Head of caudate nucleus (tissue), 42 donors: Measurements from ENCODE around the gene RSL1D1.
"Not testable (repeated sequence)": the region's sequence is repeated elsewhere in the genome, so short reads cannot be mapped to it uniquely, and the experiment has no call there.

Experiments used
- DNase-seq, 42 donors: peaks; one replicate each; pipeline versions ENCODE4 v3.0.0 to v3.0.0-alpha.2; 2020 to 2021; ENCODE audit warnings: mixed read lengths in 7 of 42
- intact Hi-C: fragments of 100-400 bp; cut with DNase I; formaldehyde crosslinking; loops from one replicate; pipeline ENCODE4 v1.15.0; 2022

The RSL1D1 gene

GRCh38 chr16:11852092-11852809 is 909 bp upstream of the RSL1D1 start:
- DNase-seq, result peak in 2 of 42 donors; percentile 5 to 25
- intact Hi-C loops, result loop anchor here (5.0 kb wide), 1 partner anchor 65 kb away; the partner anchor contains the start of gene GSPT1

DNA sequence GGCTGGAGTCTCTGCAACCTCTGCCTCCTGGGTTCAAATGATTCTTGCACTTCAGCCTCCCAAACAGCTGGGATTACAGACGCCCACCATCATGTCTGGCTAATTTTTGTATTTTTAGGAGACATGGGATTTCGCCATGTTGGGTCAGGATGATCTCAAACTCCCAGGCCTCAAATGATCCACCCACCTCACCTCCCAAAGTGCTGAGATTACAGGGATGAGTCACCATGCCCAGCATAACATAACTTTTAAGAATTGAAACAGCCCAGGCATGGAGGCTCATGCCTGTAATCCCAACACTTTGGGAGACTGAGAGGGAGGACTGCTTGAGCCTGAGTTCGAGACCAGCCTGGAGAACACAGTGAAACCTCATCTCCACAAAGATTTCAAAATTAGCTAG is 2.5 kb downstream of the RSL1D1 start:
- no peak for DNase-seq

DNA sequence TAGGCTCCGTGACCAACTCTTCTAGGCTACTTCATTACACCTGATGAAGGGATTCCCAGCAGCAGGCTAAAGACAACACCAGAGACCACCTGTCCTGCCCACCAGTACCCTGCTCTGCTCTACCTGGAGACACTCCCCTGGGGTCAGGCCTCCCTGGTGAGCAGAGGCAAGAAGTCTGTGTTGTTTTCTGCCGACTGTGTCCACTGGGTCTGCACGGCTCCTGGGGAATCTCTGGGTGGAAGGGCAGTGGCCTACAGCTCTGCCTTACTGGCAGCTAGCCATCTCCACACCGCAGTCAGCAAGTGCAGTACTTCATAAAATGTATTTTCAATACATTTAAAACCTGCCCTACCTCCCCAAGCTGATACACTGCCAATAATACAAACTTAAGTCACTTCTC is 6.8 kb downstream of the RSL1D1 start:
- DNase-seq, result no peak
- intact Hi-C loops, result no loop called here

More for the DNA sequence above, 2.5 kb downstream of the RSL1D1 start:
- intact Hi-C loops, result no loop called here

DNA sequence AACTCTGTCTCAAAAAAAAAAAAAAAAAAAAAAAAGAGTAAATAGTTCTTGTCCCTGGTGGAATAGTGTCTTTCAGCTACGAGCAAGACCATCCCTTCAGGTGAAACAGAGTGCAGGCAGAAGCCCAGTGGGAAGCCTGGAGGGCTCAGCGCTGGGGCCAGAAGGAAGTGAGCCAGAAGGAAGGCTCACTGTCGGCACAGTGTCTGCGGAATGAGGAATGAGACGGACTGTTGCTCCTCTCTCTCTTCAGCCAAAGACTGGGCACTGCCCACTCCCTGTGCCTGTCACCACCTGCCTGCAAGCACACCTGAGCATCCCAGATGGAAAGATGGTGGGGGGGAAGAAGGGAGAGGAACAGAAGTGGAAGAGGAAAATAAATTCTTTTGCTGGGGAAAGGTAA is 7.5 kb downstream of the RSL1D1 start:
- no peak for DNase-seq
- intact Hi-C loops, result no loop called here

- intact Hi-C loops, result no loop called here
- DNase-seq, result no peak
These were observed 8.1 kb downstream of the RSL1D1 start for GRCh38 chr16:11843206-11843605.

DNA sequence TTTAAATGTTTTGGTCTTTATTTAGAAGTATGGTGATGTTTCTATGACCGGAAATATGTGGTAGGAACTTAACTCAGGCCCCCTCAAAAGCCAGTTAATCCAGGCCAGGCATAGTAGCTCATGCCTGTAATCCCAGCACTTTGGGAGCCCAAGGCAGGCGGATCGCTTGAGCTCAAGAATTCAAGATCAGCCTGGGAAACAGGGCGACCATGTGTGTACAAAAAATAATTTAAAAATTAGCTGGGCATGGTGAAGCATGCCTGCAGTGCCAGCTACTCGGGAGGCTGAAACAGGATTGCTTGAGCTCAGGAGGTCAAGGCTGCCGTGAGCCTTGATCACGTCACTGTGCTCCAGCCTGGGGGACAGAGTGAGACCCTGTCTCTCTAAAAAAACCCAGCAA is 10.3 kb downstream of the RSL1D1 start:
- intact Hi-C loops, result no loop called here
- DNase-seq, result no peak

GRCh38 chr16:11836650-11837244 is 14.6 kb downstream of the RSL1D1 start:
- intact Hi-C loops, result no loop called here
- no peak for DNase-seq

GRCh38 chr16:11835891-11836649 is 15.3 kb downstream of the RSL1D1 start:
- intact Hi-C loops, result no loop called here
- DNase-seq, result no peak

DNA sequence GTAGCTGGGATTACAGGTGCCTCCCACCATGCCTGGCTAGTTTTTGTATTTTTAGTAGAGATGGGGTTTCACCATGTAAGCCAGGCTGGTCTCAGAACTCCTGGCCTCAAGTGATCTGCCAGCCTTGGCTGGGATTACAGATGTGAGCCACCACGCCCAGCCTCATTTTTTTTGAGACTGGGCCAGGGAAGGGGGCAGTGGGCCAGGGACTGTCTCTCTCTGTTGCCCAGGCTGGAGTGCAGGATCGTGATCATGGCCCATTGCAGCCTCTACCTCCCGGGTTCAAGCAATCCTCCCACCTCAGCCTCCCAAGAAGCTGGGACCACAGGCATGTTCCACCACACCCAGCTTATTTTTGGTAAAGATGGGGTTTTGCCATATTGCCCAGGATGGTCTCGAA is 16.0 kb downstream of the RSL1D1 start:
- DNase-seq, result no peak
- intact Hi-C loops, result no loop called here

DNA sequence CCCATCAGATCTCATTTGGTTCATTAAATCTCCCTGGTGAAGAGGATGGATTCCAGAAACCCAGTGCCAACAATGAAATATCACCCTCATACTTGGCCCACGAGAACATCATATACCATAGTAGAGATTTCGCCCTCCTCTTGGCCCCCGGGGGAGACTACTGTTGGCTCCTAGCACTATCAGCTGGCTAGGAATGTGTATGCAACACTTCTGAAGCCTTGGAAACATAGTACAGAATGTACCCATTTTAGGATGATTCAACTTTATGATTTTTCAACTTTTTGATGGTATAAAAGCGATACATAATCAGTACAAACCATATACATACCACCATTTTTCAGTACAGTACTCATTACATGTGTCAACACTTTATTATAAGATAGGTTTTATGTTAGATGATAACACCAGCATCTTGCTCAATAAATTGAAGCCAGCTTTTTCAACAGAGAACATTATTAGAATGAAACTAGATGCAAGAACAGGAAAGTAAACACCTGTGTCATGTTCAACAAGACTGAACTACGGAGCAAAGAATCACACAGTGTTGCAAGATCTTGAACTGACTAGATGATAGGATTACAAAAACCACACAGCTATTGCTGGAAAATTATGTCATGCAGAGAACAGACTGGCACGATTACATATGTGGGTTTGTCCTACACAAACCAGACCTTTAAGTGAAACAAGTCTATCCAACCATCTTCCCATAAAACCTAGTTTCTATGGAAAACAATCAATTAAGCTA is 17.2 kb downstream of the RSL1D1 start:
- no peak for DNase-seq
- intact Hi-C loops, result no loop called here

- no peak for DNase-seq
- intact Hi-C loops, result no loop called here
These were observed 22.6 kb downstream of the RSL1D1 start for GRCh38 chr16:11828696-11829095.

GRCh38 chr16:11825520-11826165 is 25.7 kb downstream of the RSL1D1 start:
- DNase-seq, intact Hi-C loops: not testable (repeated sequence)

GRCh38 chr16:11824362-11824761 is 27.0 kb downstream of the RSL1D1 start:
- no peak for DNase-seq
- intact Hi-C loops, result no loop called here

- DNase-seq, intact Hi-C loops: not testable (repeated sequence)
These were observed 27.7 kb downstream of the RSL1D1 start for GRCh38 chr16:11823645-11824044.

DNA sequence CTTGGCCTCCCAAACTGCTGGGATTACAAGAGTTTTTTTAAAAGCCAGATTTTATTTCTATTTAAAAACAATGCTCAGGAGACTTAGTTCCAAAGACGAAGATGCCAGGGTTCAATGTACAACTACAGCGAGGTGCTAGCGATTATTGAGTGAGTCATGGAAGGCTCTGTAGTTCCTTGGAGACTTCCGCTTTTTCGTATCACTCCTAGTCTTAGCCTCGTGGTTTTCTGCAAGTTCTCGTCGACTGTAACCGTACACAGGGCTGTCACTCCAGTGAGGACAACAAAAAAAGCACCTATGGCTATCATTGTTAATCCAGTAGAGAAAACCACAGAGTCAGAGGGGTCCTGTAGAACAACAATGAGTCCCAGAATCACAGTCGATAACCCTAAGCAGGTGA is 31.5 kb downstream of the RSL1D1 start:
- intact Hi-C loops, result no loop called here

DNA sequence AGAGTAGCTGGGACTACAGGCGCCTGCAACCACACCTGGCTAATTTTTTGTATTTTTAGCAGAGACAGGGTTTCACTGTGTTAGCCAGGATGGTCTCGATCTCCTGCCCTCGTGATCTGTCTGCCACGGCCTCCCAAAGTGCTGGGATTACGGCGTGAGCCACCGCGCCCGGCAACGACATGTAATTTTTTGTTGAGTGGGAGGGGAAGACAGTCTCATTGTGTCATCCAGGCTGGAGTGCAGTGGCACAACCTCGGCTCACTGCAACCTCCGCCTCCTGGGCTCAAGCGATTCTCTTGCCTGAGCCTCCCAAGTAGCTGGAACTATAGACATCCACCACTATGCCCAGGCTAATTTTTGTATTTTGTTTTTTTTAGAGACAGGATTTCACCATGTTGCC is 32.4 kb downstream of the RSL1D1 start:
- DNase-seq, result peak in 1 of 42 donors; percentile 2
- intact Hi-C loops, result not testable (repeated sequence)

More for the DNA sequence above, 31.5 kb downstream of the RSL1D1 start:
- peak in 1 of 42 donors; percentile 6 for DNase-seq

GRCh38 chr16:11816123-11816522 is 35.2 kb downstream of the RSL1D1 start:
- intact Hi-C loops, result no loop called here
- no peak for DNase-seq

DNA sequence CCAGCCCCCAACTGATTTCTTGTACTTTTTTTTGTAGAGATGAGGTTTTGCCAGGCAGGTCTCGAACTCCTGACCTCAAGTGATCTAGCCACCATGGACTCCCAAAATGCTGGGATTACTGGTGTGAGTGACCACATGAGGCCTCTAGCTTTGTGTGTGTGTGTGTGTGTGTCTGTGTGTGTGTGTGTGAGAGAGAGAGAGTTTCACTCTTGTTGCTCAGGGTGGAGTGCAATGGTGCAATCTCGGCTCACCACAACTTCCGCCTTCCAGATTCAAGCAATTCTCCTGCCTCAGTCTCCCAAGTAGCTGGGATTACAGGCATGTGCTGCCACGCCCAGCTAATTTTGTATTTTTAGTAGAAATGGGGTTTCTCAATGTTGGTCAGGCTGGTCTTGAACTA is 36.5 kb downstream of the RSL1D1 start:
- intact Hi-C loops, result not testable (repeated sequence)

DNA sequence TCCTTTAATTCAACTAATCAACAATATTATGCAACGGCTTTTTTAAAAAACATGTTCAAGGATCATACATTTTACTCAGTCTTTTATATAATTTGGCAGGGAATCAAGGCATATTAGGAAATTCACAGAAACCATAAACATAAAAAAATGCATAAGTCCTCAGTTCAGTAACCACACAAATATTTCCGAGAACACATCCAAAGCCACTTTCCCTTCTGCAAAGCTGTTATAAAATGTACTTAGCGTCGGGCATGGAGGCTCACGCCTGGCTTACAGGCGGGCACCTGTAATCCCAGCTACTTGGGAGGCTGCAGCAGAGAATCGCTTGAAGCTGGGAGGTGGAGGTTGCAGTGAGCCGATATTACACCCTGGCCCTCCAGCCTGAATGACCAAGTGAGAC is 44.6 kb downstream of the RSL1D1 start:
- intact Hi-C loops, result no loop called here
- no peak for DNase-seq

More for the DNA sequence above, 36.5 kb downstream of the RSL1D1 start:
- not testable (repeated sequence) for DNase-seq
